ENCODE measurements around the gene PTBP2. TPM values are rescaled to one million over a fixed set of nuclear protein-coding genes. Genes with fewer than 3 reads are reported as not detected.

Gene PTBP2
- total RNA-seq, 1 donor from 2014 or later, result 51.3 TPM

DNA sequence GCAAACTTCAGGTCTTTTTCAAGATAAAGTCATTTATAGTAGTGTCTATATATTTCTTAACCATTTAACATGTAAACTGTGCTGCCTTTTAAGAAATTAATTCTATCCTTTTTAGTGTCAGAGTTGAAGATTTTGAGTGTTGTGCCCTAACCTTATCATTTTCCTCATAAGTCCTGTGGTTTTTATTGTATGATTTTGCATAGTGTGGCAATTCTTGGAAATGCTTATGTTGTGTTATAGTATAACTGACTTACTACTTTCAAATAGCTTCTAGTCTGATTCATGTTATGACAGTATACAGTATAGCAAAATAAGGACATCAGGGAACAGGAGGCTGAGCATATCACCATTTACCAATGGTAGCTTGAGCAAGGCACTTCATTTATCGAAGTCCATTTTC lies 99.1 kb downstream of the PTBP2 start:
- DNase-seq, result no peak

DNA sequence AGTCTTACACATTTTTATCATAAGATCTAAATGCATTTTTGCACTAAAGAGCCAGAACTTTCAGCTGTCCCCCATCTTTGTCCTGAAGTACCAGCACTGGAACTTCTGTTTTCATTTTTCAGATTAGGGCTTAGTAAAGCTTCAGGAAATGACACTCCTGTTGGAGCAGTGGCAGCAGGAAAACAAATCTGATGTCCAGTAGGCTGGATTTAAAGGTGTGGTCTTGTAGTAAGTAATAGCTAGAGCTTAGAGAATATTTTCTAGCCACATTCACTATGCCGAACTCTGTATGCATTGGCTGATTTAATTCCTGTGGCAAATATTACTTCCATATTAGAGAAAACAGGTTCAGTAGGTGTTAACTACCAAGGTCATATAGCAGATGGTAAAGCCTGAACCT lies 103.6 kb downstream of the PTBP2 start:
- DNase-seq, result no peak

DNA sequence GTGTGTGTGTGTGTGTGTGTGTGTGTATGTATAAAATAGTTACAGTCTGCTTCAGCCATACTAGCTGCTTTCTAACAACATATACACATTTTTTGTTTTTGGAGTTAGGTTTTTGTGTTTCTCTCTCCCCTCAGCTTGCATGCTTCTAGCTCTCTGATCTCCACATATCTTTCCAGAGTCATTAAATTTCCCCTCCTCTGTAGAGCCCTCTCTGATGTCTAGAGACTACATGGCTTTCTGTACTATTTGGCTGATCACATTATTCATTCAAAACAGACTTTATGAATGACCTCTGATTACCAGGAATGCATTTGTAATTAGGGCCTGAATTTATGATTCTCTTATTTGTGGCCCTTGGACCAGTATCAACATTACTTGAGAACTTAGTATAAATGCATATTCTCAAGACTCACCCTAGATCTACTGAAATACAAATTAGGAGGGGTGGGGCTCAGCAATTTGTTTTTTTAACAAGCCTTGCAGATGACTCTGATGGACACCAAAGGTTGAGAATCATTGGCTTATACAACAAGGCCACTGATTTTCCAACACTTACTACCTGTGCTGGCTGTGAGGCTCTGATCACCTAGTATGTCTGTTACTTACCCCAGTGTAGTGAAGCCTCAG lies 104.5 kb downstream of the PTBP2 start:
- DNase-seq, result no peak

DNA sequence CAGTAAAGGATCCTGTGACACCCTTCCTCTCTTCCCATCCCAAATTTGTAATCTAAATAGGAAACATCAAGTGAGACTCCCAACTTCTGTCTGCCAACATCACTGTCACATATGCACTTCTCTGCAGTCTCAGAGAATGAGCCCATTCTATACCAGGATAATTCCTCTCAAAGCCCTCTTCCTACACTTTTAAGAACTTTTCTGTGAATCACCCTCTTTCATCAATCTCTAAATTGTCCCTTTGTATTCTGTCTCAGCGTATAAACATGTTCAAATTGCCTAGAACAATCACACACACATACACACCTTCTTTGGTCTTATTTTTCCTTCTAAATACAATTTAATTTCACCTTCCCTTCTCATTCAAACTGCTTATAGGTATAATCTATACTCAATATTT lies 111.8 kb downstream of the PTBP2 start:
- no peak for DNase-seq

- no peak for DNase-seq
Measured at GRCh38 chr1:96834986-96835385, 113.4 kb downstream of the PTBP2 start.

DNA sequence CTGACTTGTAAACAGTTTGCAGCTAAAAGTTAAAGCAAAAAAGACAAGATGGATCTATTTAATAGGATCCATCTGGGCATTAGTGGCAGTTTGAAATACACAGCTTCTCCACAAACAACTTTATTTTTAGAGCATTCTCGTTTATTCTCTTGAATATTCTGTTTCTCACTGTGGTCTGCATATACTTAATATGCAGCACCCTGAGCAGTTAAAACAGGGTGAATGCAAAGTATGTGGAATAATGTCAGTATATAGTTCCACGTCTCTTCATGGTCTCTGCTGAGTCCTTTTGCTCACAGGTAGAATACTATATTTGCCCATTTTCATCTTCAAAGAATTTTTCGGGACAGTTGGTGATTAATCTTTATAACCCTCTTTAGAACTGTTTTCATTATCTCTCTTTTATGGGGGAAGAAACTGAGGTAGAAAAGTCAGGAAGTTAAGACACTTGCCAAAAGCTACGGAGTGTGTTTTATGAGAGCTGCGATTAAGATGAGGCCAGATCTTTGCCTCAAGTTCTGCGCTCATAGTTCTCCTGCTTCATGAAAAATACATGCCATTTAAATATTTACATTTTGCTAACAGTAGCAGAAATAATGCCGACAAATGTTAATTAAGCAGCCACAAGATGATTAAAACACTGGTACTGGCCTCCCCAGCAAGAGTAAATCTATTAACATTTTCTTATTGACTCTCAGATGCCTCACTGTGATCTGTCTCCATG lies 115.6 kb downstream of the PTBP2 start:
- no peak for DNase-seq

DNA sequence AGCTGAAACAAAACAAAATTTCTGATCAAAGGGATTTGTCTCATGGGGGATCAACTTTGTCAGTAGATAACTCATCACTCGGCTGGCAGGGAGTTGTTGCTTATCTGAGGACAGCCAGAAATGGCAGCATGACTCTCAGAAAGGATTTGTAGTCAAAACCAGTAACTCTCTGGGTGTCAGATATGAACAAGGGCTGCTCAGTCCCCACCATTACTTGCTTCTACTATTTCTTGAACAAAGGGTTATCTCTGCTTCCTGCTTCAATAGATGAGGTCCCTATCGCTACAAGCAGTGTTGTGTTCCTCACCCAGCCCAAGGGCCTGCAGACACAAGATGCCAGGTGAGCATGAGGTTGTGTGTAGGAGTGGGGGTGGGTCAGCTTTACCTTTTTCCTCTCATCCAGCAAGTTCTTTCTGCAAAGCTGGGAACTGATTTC lies 116.2 kb downstream of the PTBP2 start:
- DNase-seq, result no peak

- no peak for DNase-seq
Measured at GRCh38 chr1:96840396-96840795, 118.8 kb downstream of the PTBP2 start.

- no peak for DNase-seq
Measured at GRCh38 chr1:96842215-96842614, 120.6 kb downstream of the PTBP2 start.

DNA sequence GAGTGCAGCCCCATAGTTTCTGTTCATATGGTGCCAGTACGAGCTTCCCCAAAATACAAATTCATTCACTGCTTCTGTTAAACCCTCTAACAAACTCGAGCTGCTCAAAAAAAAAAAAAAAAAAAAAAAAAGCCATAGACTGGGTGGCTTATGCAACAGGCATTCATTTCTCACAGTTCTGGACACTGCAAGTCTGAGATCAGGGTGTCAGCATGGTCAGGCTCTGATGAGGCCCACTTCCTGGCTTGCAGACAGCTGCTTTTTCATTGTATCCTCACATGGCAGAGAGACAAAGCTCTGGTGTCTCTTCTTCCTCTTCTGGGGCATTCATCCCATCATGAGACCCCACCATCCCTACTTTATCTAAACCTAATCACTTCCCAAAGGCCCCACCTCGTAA lies 121.6 kb downstream of the PTBP2 start:
- no peak for DNase-seq

DNA sequence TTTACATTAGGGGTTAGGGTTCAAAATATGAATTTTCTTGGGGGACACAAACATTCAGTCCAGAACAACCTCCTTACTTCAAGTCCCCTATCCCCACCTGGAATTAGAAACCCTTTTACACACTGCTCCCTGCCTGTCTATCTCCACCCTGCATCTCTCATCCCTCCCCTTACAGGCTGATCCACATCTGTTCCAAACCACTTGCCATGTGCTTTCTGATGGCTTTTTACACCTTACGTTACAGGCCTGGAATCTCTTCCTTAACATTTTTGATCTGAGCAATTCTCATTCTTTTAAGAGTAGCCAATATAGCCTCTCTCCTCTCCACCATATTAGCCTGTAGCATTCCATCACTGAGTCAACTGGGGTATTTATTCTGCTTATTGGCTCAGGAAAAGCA lies 122.0 kb downstream of the PTBP2 start:
- DNase-seq, result no peak

- DNase-seq, result no peak
Measured at GRCh38 chr1:96845464-96845863, 123.9 kb downstream of the PTBP2 start.

DNA sequence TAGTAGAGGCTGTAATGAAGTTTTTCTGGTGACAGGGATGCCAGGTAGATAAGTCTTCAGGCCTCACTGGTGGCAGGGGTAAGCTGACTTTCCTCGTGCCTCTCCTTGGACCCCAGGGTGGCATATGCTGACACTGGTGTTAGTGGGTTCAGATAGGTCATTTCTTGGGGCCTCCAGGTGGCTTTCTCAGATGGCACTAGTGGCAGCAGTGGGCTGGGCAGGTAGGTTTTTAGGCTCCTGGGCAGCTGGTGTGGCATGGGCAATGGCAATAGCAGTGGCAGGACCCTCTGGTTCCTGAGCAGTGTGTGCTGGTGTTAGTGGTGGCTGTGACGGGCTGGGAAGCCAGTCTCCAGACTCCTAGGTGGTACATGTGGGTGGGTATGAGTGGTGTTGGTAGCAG lies 140.3 kb downstream of the PTBP2 start:
- DNase-seq, result no peak

DNA sequence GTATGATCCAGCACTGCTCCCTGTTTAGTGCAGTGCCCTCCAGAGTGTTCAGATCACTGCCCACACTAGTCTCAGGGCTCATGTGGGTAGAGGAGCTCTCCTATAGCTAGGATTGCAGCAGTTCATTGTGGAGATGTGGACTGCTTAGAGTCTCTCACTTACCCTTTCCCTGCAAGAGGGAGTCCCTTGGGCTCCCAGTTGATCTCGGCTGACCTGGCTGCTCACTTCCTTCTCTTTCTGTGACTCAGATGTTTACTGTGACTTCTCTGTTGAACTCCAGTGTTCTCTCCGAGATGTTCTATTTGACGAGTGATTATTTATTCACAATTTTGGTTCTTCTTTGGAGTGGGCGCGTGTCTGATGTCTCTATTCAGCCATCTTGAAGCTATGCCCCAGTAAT lies 141.9 kb downstream of the PTBP2 start:
- no peak for DNase-seq
